ENCODE results near the gene DNAJC11. TPM values are rescaled to one million over a fixed set of nuclear protein-coding genes. Genes with fewer than 3 reads are reported as not detected.

DNAJC11 gene
- total RNA-seq, 4 donors from 2014 or later = 62.9 to 119 (median 63.4) TPM

- DNase-seq = no peak
- TF ChIP-seq POLR2A (IDR thresholded peaks at IDR 0.05) = no peak
- TF ChIP-seq, protein P1, sequence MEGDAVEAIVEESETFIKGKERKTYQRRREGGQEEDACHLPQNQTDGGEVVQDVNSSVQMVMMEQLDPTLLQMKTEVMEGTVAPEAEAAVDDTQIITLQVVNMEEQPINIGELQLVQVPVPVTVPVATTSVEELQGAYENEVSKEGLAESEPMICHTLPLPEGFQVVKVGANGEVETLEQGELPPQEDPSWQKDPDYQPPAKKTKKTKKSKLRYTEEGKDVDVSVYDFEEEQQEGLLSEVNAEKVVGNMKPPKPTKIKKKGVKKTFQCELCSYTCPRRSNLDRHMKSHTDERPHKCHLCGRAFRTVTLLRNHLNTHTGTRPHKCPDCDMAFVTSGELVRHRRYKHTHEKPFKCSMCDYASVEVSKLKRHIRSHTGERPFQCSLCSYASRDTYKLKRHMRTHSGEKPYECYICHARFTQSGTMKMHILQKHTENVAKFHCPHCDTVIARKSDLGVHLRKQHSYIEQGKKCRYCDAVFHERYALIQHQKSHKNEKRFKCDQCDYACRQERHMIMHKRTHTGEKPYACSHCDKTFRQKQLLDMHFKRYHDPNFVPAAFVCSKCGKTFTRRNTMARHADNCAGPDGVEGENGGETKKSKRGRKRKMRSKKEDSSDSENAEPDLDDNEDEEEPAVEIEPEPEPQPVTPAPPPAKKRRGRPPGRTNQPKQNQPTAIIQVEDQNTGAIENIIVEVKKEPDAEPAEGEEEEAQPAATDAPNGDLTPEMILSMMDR (IDR thresholded peaks at IDR 0.05) = no peak
- no peaks in the 10 kb centered on the region for H3K9me3 ChIP-seq
- no peaks in the 10 kb centered on the region for H3K36me3 ChIP-seq
- no peak overlapping the region for H3K27ac ChIP-seq
- no peaks in the 10 kb centered on the region for H3K27me3 ChIP-seq
- no peak overlapping the region for H3K4me3 ChIP-seq
- H3K4me1 ChIP-seq = peaks cover 0 to 6% (median 0%) of the 10 kb centered on the region in 4 donors
Observed at GRCh38 chr1:6738987-6739676, 37.5 kb upstream of the DNAJC11 start.

DNA sequence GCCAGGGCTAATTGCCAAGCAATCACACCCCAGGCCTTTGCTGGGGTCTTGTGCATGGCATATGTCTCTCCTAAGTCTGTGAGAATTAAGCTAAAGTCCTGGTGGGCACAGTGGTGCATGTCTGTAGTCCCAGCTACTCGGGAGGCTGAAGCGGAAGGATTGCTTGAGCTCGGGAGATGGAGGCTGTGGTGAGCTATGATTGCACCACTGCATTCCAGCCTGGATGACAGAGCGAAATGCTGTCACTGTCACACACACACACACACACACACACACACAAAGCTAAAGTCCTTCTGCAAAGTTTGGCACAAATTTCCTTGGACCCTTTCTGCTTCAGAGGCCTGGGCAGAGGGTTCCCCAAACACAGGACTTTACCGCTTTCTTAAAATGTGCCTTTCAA lies 31.3 kb upstream of the DNAJC11 start:
- Histone ChIP-seq H3K9me3 (no peaks in the 10 kb centered on the region), H3K27me3 (no peaks in the 10 kb centered on the region), H3K36me3 (no peaks in the 10 kb centered on the region), H3K4me3 (no peak overlapping the region), H3K4me1 (no peaks in the 10 kb centered on the region), H3K27ac (no peak overlapping the region)
- TF ChIP-seq POLR2A (IDR thresholded peaks at IDR 0.05) = no peak
- TF ChIP-seq, protein P1 (IDR thresholded peaks at IDR 0.05) = no peak
- no peak for DNase-seq

GRCh38 chr1:6731905-6732304 lies 30.3 kb upstream of the DNAJC11 start:
- H3K4me1 ChIP-seq = no peaks in the 10 kb centered on the region
- TF ChIP-seq POLR2A (IDR thresholded peaks at IDR 0.05) = no peak
- TF ChIP-seq, protein P1 (IDR thresholded peaks at IDR 0.05) = no peak
- no peak for DNase-seq
- no peak overlapping the region for H3K4me3 ChIP-seq
- H3K27me3 ChIP-seq = no peaks in the 10 kb centered on the region
- no peaks in the 10 kb centered on the region for H3K36me3 ChIP-seq
- H3K27ac ChIP-seq = no peak overlapping the region
- no peaks in the 10 kb centered on the region for H3K9me3 ChIP-seq

DNA sequence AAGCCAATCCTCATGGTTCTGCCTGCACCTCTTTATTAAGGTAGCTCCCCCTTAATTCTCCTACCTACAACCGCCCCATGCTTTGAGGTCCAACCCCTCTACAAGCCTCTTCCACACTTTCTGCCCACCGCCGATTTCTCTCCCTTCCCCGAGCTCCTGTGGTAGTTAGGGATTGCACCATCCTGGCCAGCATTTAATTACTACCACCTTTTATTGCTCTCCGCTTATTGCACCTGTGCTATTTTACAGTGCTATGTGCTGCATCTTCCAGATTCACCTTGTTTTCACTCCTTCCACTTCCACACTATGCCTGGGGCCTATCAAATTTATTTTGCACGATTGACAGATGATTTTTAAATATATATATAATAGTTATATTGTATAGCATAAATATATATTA lies 29.3 kb upstream of the DNAJC11 start:
- H3K4me1 ChIP-seq = no peaks in the 10 kb centered on the region
- H3K27ac ChIP-seq = no peak overlapping the region
- H3K9me3 ChIP-seq = no peaks in the 10 kb centered on the region
- TF ChIP-seq, protein P1 (IDR thresholded peaks at IDR 0.05) = no peak
- no peak for TF ChIP-seq POLR2A (IDR thresholded peaks at IDR 0.05)
- no peak for DNase-seq
- no peaks in the 10 kb centered on the region for H3K27me3 ChIP-seq
- no peak overlapping the region for H3K4me3 ChIP-seq
- no peaks in the 10 kb centered on the region for H3K36me3 ChIP-seq

- DNase-seq = no peak
- H3K9me3 ChIP-seq = no peaks in the 10 kb centered on the region
- no peak overlapping the region for H3K4me3 ChIP-seq
- no peaks in the 10 kb centered on the region for H3K4me1 ChIP-seq
- no peak overlapping the region for H3K27ac ChIP-seq
- no peaks in the 10 kb centered on the region for H3K36me3 ChIP-seq
- TF ChIP-seq POLR2A (IDR thresholded peaks at IDR 0.05) = no peak
- TF ChIP-seq, protein P1 (IDR thresholded peaks at IDR 0.05) = no peak
- H3K27me3 ChIP-seq = no peaks in the 10 kb centered on the region
Observed at GRCh38 chr1:6730473-6730872, 28.9 kb upstream of the DNAJC11 start.

Measured in Peyer's patch (tissue), 4 donors.